Measurements from ENCODE around the gene RRP36.

The RRP36 gene

GRCh38 chr6:42979523-42980177 lies 41.8 kb upstream of the RRP36 start:
- no peak for TF ChIP-seq CTCF (IDR thresholded peaks at IDR 0.05; ENCODE audit: insufficient read depth, low read depth, low read length, missing control alignments)
- peak overlapping the region; percentile 85 for H3K4me3 ChIP-seq (ENCODE audit: low read depth, low read length)
- no peak for DNase-seq (ENCODE audit: low read depth)

DNA sequence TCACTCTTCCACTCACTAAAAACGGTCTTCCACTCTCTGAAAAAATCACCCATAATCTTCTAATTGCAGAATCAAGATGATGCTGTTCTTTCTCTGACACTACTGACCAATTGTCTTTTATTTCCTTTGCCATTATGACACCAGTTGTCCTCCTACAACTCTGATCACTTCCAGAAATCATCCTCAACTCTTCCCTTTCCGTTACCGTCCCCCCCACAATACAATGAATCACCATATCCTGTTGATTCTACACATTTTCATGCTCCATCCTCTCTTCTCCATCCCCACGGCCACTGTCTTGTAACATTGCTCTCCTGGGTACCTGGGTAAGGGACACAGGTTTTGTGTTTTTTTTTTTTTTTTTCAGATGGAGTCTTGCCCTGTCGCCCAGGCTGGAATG lies 39.6 kb upstream of the RRP36 start:
- DNase-seq (ENCODE audit: low read depth) = no peak
- no peak for TF ChIP-seq CTCF (IDR thresholded peaks at IDR 0.05; ENCODE audit: insufficient read depth, low read depth, low read length, missing control alignments)
- H3K4me3 ChIP-seq (ENCODE audit: low read depth, low read length) = no peak overlapping the region

GRCh38 chr6:42984001-42984923 lies 37.2 kb upstream of the RRP36 start, which contains the start of gene PPP2R5D:
TSS of gene PPP2R5D (plus strand) at chr6:42984570. CDS start at chr6:42984678, 108 bp downstream.
- H3K4me3 ChIP-seq (ENCODE audit: low read depth, low read length) = peak within 1 kb of the TSS; percentile 95
- peak; percentile 99 for DNase-seq (ENCODE audit: low read depth)
- TF ChIP-seq CTCF (IDR thresholded peaks at IDR 0.05; ENCODE audit: insufficient read depth, low read depth, low read length, missing control alignments) = no peak

- peak overlapping the region; percentile 95 for H3K4me3 ChIP-seq (ENCODE audit: low read depth, low read length)
- DNase-seq (ENCODE audit: low read depth) = peak; percentile 30
- no peak for TF ChIP-seq CTCF (IDR thresholded peaks at IDR 0.05; ENCODE audit: insufficient read depth, low read depth, low read length, missing control alignments)
Observed at GRCh38 chr6:42984924-42985475, 36.4 kb upstream of the RRP36 start.

- no peak overlapping the region for H3K4me3 ChIP-seq (ENCODE audit: low read depth, low read length)
- no peak for TF ChIP-seq CTCF (IDR thresholded peaks at IDR 0.05; ENCODE audit: insufficient read depth, low read depth, low read length, missing control alignments)
- no peak for DNase-seq (ENCODE audit: low read depth)
Observed at GRCh38 chr6:42987533-42988451, 33.6 kb upstream of the RRP36 start.

DNA sequence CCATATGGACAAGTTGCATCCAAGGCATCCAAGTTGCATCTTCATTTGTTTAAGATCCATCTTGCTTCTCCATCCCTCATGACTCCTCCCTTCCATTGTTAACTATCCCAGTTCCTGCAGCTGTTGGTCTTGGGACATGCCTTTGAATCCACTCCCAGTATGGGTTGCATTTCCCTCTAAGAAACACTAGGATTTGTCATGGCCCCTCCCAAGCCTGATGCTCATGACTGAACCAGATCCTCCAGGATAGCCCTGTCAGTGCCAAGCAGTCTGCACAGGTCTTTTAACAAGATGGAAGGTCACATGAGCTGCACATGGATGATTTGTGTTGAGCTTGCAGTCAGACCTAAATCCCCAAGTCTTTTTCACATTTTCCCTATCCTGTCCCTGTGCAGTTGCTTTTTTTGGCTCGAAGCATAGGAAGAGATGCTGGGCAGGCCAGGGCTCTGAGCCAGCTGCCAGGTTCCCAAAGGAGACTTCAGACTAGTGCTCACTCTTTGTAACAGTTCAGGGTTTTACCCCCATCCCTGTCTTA lies 32.9 kb upstream of the RRP36 start:
- no peak overlapping the region for H3K4me3 ChIP-seq (ENCODE audit: low read depth, low read length)
- DNase-seq (ENCODE audit: low read depth) = no peak
- TF ChIP-seq CTCF (IDR thresholded peaks at IDR 0.05; ENCODE audit: insufficient read depth, low read depth, low read length, missing control alignments) = no peak

All from GM12865 (cell line).